Measurements from ENCODE around the gene LPXN. TPM values are rescaled to one million over a fixed set of nuclear protein-coding genes. Genes with fewer than 3 reads are reported as not detected.

The LPXN gene
- total RNA-seq, 1 donor from 2014 or later: 5.0 TPM

DNA sequence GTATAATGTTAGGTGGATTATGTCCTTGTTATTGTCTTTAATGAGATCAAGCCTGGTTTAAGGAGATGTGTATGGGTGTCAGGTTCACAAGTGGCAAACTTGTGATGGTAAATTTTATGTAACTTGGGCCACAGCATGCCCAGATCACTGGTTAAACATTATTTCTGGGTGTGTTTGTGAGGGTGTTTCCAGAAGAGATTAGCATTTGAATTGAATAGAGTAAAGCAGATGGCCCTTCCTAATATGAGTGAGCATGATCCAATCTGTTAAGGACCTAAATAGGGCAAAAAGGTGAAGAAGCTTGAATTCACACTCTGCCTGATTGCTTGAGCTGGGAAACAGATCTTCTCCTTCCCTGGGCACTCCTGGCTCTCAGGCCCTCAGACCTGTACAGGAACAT, 88.5 kb downstream of the LPXN start:
- H3K4me3 Mint-ChIP-seq (ENCODE audit: unreplicated experiment): no peak overlapping the region
- no peak for DNase-seq (ENCODE audit: low spot score)
- H3K27ac Mint-ChIP-seq (ENCODE audit: unreplicated experiment): no peak overlapping the region
- TF ChIP-seq CTCF (IDR thresholded peaks at IDR 0.05; ENCODE audit: unreplicated experiment): no peak
- H3K36me3 Mint-ChIP-seq (ENCODE audit: low read depth, unreplicated experiment): no peaks in the 10 kb centered on the region
- H3K9me3 Mint-ChIP-seq (ENCODE audit: unreplicated experiment): no peaks in the 10 kb centered on the region
- no peaks in the 10 kb centered on the region for H3K27me3 Mint-ChIP-seq (ENCODE audit: unreplicated experiment)
- no peaks in the 10 kb centered on the region for H3K4me1 Mint-ChIP-seq (ENCODE audit: unreplicated experiment)

DNA sequence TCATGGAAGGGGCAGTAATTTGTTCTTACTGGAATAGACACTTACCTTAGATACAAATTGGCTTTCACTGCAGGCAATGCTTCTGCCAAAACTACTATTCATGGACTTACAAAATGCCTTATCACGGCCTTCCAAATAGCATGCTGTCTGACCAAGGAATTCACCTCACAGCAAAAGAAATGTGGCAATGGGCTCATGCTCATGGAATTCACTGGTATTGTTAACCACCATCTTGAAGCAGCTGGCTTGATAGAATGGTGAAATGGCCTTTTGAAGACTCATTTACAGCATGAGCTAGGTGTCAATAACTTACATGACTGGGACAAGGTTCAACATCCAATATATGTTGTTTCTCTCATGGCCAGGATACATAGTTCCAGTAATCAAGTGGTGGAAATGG, 89.7 kb downstream of the LPXN start:
- H3K9me3 Mint-ChIP-seq (ENCODE audit: unreplicated experiment): no peaks in the 10 kb centered on the region
- no peaks in the 10 kb centered on the region for H3K27me3 Mint-ChIP-seq (ENCODE audit: unreplicated experiment)
- DNase-seq (ENCODE audit: low spot score): no peak
- no peak overlapping the region for H3K4me3 Mint-ChIP-seq (ENCODE audit: unreplicated experiment)
- no peaks in the 10 kb centered on the region for H3K4me1 Mint-ChIP-seq (ENCODE audit: unreplicated experiment)
- H3K27ac Mint-ChIP-seq (ENCODE audit: unreplicated experiment): no peak overlapping the region
- no peaks in the 10 kb centered on the region for H3K36me3 Mint-ChIP-seq (ENCODE audit: low read depth, unreplicated experiment)
- TF ChIP-seq CTCF (IDR thresholded peaks at IDR 0.05; ENCODE audit: unreplicated experiment): no peak

Other genes starting within 250 kb of the LPXN start
- not detected for gene OR5B17, start 216.8 kb downstream of the LPXN start, total RNA-seq (ENCODE audit: unreplicated experiment)
- gene OR5B3, start 169.0 kb downstream of the LPXN start, total RNA-seq (ENCODE audit: unreplicated experiment): not detected
- gene OR5B2, start 147.7 kb downstream of the LPXN start, total RNA-seq (ENCODE audit: unreplicated experiment): not detected
- gene OR5B12, start 133.6 kb downstream of the LPXN start, total RNA-seq (ENCODE audit: unreplicated experiment): not detected
- gene OR5B21, start 67.8 kb downstream of the LPXN start, total RNA-seq (ENCODE audit: unreplicated experiment): not detected
- 28.4 TPM for gene ZFP91, start 3.2 kb upstream of the LPXN start, total RNA-seq (ENCODE audit: unreplicated experiment)
- 1.6 TPM for gene CNTF, start 46.8 kb upstream of the LPXN start, total RNA-seq (ENCODE audit: unreplicated experiment)
- gene GLYAT, start 156.1 kb upstream of the LPXN start, total RNA-seq (ENCODE audit: unreplicated experiment): not detected